Naive B cell (primary cell): Measurements from ENCODE around the gene C11orf86. TPM values are rescaled to one million over a fixed set of nuclear protein-coding genes. Genes with fewer than 3 reads are reported as not detected.
"Not testable (repeated sequence)": the region's sequence is repeated elsewhere in the genome, so short reads cannot be mapped to it uniquely, and the experiment has no call there.

Experiments
- ATAC-seq, 2 donors: fragments of 150-1000 bp; cut with Tn5 transposase; 2 replicates each; pipeline ENCODE4 v1.10.0; 2021; ENCODE audit warnings: low read depth in 2 of 2, mild to moderate bottlenecking in 2 of 2, moderate library complexity in 2 of 2
- DNase-seq: peaks from one replicate; pipeline ENCODE4 v3.0.0; 2022
- H3K27ac Mint-ChIP-seq, 6 donors: one replicate each; pipeline ENCODE4 v1.8.0; 2020 to 2022; ENCODE audit warnings: mild to moderate bottlenecking in 6 of 6, mixed read lengths in 6 of 6, moderate library complexity in 5 of 6, inconsistent platforms in 2 of 6
- H3K27me3 Mint-ChIP-seq, 3 donors: one replicate each; pipeline ENCODE4 v1.8.0; 2021 to 2022; ENCODE audit warnings: mixed read lengths in 3 of 3, mild to moderate bottlenecking in 1 of 3
- H3K36me3 Mint-ChIP-seq, 2 donors: one replicate each; pipeline ENCODE4 v1.8.0; 2020 to 2022; ENCODE audit warnings: mixed read lengths in 2 of 2, inconsistent platforms in 1 of 2, mild to moderate bottlenecking in 1 of 2
- H3K4me1 Mint-ChIP-seq, 3 donors: one replicate each; pipeline ENCODE4 v1.8.0; 2020 to 2022; ENCODE audit warnings: mixed read lengths in 3 of 3, inconsistent platforms in 1 of 3, mild to moderate bottlenecking in 1 of 3, moderate library complexity in 1 of 3
- H3K4me3 Mint-ChIP-seq, 8 donors: one replicate each; pipeline ENCODE4 v1.8.0; 2020 to 2022; ENCODE audit warnings: mild to moderate bottlenecking in 8 of 8, mixed read lengths in 8 of 8, moderate library complexity in 8 of 8, inconsistent platforms in 2 of 8
- H3K9me3 Mint-ChIP-seq, 7 donors: one replicate each; pipeline ENCODE4 v1.8.0; 2020 to 2022; ENCODE audit warnings: mixed read lengths in 7 of 7, mild to moderate bottlenecking in 5 of 7, inconsistent platforms in 2 of 7, moderate library complexity in 1 of 7
- polyA plus RNA-seq, 6 donors: library from polyadenylated mRNA; unstranded; fragments of 300-500 nt; fragmentation: Illumina TruSeq; gene quantifications; one replicate each; pipeline ENCODE4 v1.2.3, GENCODE V29; 2021; ENCODE audit warnings: low read depth in 6 of 6

The C11orf86 gene
- polyA plus RNA-seq, 6 donors from 2014 or later: not detected

- Mint-ChIP-seq H3K4me1 (peaks cover 4 to 6% (median 4%) of the 10 kb centered on the region in 3 donors), H3K9me3 (peaks cover 0 to 4% (median 0%) of the 10 kb centered on the region in 7 donors), H3K36me3 (no peaks in the 10 kb centered on the region), H3K4me3 (no peak overlapping the region), H3K27me3 (peaks cover 12 to 60% (median 43%) of the 10 kb centered on the region in 3 donors), H3K27ac (no peak overlapping the region)
- DNase-seq (no peak), ATAC-seq (no peak)
Observed at GRCh38 chr11:66986178-66986545, 11.1 kb downstream of the C11orf86 start.

GRCh38 chr11:66987158-66987620 lies 12.1 kb downstream of the C11orf86 start:
- ATAC-seq (no peak), DNase-seq (no peak)
- Mint-ChIP-seq H3K4me3 (no peak overlapping the region), H3K36me3 (no peaks in the 10 kb centered on the region), H3K27me3 (peaks cover 17 to 60% (median 41%) of the 10 kb centered on the region in 3 donors), H3K27ac (peak overlapping the region in 2 of 6 donors; percentile 38 to 66), H3K9me3 (peaks cover 0 to 4% (median 0%) of the 10 kb centered on the region in 7 donors), H3K4me1 (peaks cover under 1 to 6% (median 4%) of the 10 kb centered on the region in 3 donors)

- DNase-seq (no peak), ATAC-seq (no peak)
- no peaks in the 10 kb centered on the region for H3K9me3 Mint-ChIP-seq
- peaks cover 13 to 61% (median 38%) of the 10 kb centered on the region in 3 donors for H3K27me3 Mint-ChIP-seq
- H3K27ac Mint-ChIP-seq: peak overlapping the region in 1 of 6 donors; percentile 66
- H3K4me1 Mint-ChIP-seq: peaks cover 0 to 6% (median 4%) of the 10 kb centered on the region in 3 donors
- no peaks in the 10 kb centered on the region for H3K36me3 Mint-ChIP-seq
- H3K4me3 Mint-ChIP-seq: no peak overlapping the region
Observed at GRCh38 chr11:66987924-66988637, 13.0 kb downstream of the C11orf86 start.

- DNase-seq, H3K4me3 Mint-ChIP-seq: not testable (repeated sequence)
- peaks cover 16 to 62% (median 37%) of the 10 kb centered on the region in 3 donors for H3K27me3 Mint-ChIP-seq
Observed at GRCh38 chr11:66988741-66989140, 13.6 kb downstream of the C11orf86 start.

GRCh38 chr11:66989360-66989759 lies 14.3 kb downstream of the C11orf86 start:
- not testable (repeated sequence) for H3K9me3 Mint-ChIP-seq, H3K4me3 Mint-ChIP-seq, H3K36me3 Mint-ChIP-seq, ATAC-seq, DNase-seq, H3K27ac Mint-ChIP-seq, H3K4me1 Mint-ChIP-seq
- peaks cover 16 to 56% (median 36%) of the 10 kb centered on the region in 3 donors for H3K27me3 Mint-ChIP-seq

More at GRCh38 chr11:66988741-66989140, 13.6 kb downstream of the C11orf86 start:
- H3K4me1 Mint-ChIP-seq, H3K36me3 Mint-ChIP-seq, H3K27ac Mint-ChIP-seq, H3K9me3 Mint-ChIP-seq, ATAC-seq: not testable (repeated sequence)

- Mint-ChIP-seq H3K27me3 (peaks cover 18 to 39% (median 30%) of the 10 kb centered on the region in 3 donors), H3K4me3 (no peak overlapping the region), H3K27ac (no peak overlapping the region), H3K9me3 (no peaks in the 10 kb centered on the region), H3K4me1 (no peaks in the 10 kb centered on the region), H3K36me3 (no peaks in the 10 kb centered on the region)
- ATAC-seq: no peak
- DNase-seq: no peak
Observed at GRCh38 chr11:66992041-66992440, 16.9 kb downstream of the C11orf86 start.

- no peak overlapping the region for H3K27ac Mint-ChIP-seq
- peaks cover 19 to 30% (median 23%) of the 10 kb centered on the region in 3 donors for H3K27me3 Mint-ChIP-seq
- no peak for ATAC-seq
- no peak overlapping the region for H3K4me3 Mint-ChIP-seq
- DNase-seq: no peak
- no peaks in the 10 kb centered on the region for H3K9me3 Mint-ChIP-seq
- no peaks in the 10 kb centered on the region for H3K36me3 Mint-ChIP-seq
- H3K4me1 Mint-ChIP-seq: no peaks in the 10 kb centered on the region
Observed at GRCh38 chr11:66996609-66997273, 21.6 kb downstream of the C11orf86 start.

- Mint-ChIP-seq H3K4me1 (no peaks in the 10 kb centered on the region), H3K27me3 (peaks cover 10 to 30% (median 16%) of the 10 kb centered on the region in 3 donors), H3K4me3 (no peak overlapping the region), H3K9me3 (no peaks in the 10 kb centered on the region), H3K27ac (no peak overlapping the region), H3K36me3 (no peaks in the 10 kb centered on the region)
- DNase-seq (no peak), ATAC-seq (no peak)
Observed at GRCh38 chr11:66999555-66999954, 24.5 kb downstream of the C11orf86 start.

- no peak overlapping the region for H3K27ac Mint-ChIP-seq
- H3K9me3 Mint-ChIP-seq: no peaks in the 10 kb centered on the region
- H3K4me1 Mint-ChIP-seq: peaks cover 0 to under 1% (median 0%) of the 10 kb centered on the region in 3 donors
- no peak for DNase-seq
- H3K27me3 Mint-ChIP-seq: peaks cover 10 to 30% (median 16%) of the 10 kb centered on the region in 3 donors
- H3K36me3 Mint-ChIP-seq: no peaks in the 10 kb centered on the region
- no peak overlapping the region for H3K4me3 Mint-ChIP-seq
- no peak for ATAC-seq
Observed at GRCh38 chr11:67001332-67001731, 26.2 kb downstream of the C11orf86 start.

GRCh38 chr11:67002297-67002913 lies 27.3 kb downstream of the C11orf86 start:
- no peak for DNase-seq
- no peak for ATAC-seq

GRCh38 chr11:67002921-67003411 lies 27.9 kb downstream of the C11orf86 start:
- Mint-ChIP-seq H3K27me3 (peaks cover 0 to 17% (median 3%) of the 10 kb centered on the region in 3 donors), H3K9me3 (no peaks in the 10 kb centered on the region), H3K4me1 (peaks cover 0 to 5% (median 0%) of the 10 kb centered on the region in 3 donors), H3K4me3 (no peak overlapping the region), H3K27ac (peak overlapping the region in 1 of 6 donors; percentile 28), H3K36me3 (no peaks in the 10 kb centered on the region)
- ATAC-seq: no peak
- DNase-seq: no peak

More at GRCh38 chr11:67002297-67002913, 27.3 kb downstream of the C11orf86 start:
- Mint-ChIP-seq H3K36me3 (no peaks in the 10 kb centered on the region), H3K27me3 (peaks cover 4 to 22% (median 5%) of the 10 kb centered on the region in 3 donors), H3K4me3 (no peak overlapping the region), H3K27ac (no peak overlapping the region), H3K4me1 (peaks cover 0 to 5% (median 0%) of the 10 kb centered on the region in 3 donors), H3K9me3 (no peaks in the 10 kb centered on the region)

GRCh38 chr11:67005200-67005599 lies 30.1 kb downstream of the C11orf86 start:
- peak overlapping the region in 2 of 6 donors; percentile 64 to 76 for H3K27ac Mint-ChIP-seq
- not testable (repeated sequence) for ATAC-seq, H3K4me1 Mint-ChIP-seq, H3K36me3 Mint-ChIP-seq, DNase-seq, H3K4me3 Mint-ChIP-seq, H3K9me3 Mint-ChIP-seq
- peaks cover 7 to 24% (median 15%) of the 10 kb centered on the region in 3 donors for H3K27me3 Mint-ChIP-seq
